C4-2B (cell line): ENCODE measurements around the gene ACVRL1.

ENCODE experiments used
- H3K27ac ChIP-seq: fragments of 450-650 bp; 2 replicates; pipeline ENCODE4 v1.5.1; 2017
- CTCF ChIP-seq: fragments of 450-650 bp; conservative IDR thresholded peaks from 2 replicates; pipeline ENCODE4 v1.5.1; 2017; ENCODE audit warnings: mild to moderate bottlenecking
- ZFX ChIP-seq: fragments of 450-650 bp; IDR thresholded peaks from 2 replicates; pipeline ENCODE4 v1.6.1; 2017

Gene ACVRL1

GRCh38 chr12:51908876-51909592, 1.7 kb downstream of the ACVRL1 start:
- TF ChIP-seq CTCF, result no peak
- no peak for TF ChIP-seq ZFX
- no peak overlapping the region for H3K27ac ChIP-seq

DNA sequence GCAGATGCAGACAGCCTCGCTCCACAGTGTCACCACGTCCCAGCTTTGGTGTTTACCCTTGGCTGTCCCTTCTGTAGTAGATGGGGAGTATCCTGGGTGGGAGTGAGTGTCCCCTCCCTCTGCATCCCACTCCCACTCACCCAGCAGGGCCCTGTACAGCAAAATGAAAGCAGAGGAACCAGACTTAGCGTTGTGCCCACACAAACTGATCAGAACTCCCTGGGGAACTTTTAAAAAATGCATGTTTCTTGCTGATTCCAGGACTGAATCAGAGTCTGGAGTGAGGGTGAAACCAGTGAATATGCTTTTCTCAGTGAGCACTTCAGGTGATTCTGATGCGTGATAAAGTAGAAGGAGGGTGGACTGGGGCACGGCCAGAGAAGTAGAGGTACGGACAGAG, 2.9 kb downstream of the ACVRL1 start:
- no peak overlapping the region for H3K27ac ChIP-seq
- no peak for TF ChIP-seq ZFX
- TF ChIP-seq CTCF, result no peak

DNA sequence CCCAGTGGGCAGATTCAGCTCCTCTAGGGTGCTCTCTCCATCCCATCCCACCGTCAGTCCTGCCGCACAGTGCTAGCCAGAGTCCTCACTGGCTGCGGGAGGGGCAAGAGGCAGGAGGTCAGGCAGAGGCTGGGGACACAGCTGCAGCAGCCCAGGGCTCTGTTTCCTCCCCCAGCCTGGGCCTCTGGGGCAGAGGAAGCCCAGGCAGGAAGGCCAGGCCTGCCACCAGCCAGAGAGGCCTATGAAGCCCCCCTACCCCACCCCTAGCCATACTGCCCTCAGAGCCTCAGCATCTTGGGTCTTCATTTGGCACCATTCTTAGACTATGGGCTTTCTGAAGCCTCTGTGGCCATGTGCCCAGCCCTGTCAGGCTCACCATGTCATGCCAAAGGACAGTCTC, 3.4 kb downstream of the ACVRL1 start:
- no peak overlapping the region for H3K27ac ChIP-seq
- TF ChIP-seq CTCF (no peak), ZFX (no peak)

DNA sequence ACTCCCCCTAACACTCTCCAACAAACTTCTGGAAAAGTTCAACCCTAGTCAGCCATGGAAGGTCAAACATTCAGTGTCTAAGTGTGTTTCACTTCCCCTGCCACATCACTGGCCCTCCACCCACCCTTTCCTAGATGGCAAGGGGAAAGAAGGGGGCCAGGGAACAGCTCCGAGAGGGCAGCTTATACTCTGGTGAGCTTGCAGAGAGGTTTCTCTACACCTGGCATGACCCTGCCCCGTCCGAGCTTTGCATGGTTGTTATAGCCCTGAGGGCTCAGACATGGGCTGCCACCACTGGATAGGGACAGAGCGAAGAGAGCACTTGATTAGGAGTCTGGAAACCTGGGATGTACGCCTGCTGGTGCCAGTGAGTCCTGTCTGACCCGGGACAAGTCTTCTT, 4.0 kb downstream of the ACVRL1 start:
- TF ChIP-seq CTCF (no peak), ZFX (no peak)
- H3K27ac ChIP-seq, result no peak overlapping the region

- no peak for TF ChIP-seq CTCF
- no peak for TF ChIP-seq ZFX
- H3K27ac ChIP-seq, result no peak overlapping the region
These were observed 4.7 kb downstream of the ACVRL1 start for GRCh38 chr12:51911788-51912711.

GRCh38 chr12:51913071-51914033, 6.0 kb downstream of the ACVRL1 start:
- TF ChIP-seq CTCF (no peak), ZFX (no peak)
- no peak overlapping the region for H3K27ac ChIP-seq
